MM.1S (cell line): ENCODE measurements around the gene NMD3.

Source experiments
- DNase-seq: peaks from one replicate; pipeline ENCODE4 v3.0.0-alpha.2; 2015
- H2AFZ ChIP-seq: fragments of 300-600 bp; sonication (generic); 2 replicates; pipeline ENCODE4 v1.6.0; 2016; ENCODE audit warnings: antibody characterized with exemption, low read length
- H3F3A ChIP-seq: fragments of 300-600 bp; sonication (generic); 2 replicates; pipeline ENCODE4 v1.6.1; 2016; ENCODE audit warnings: mild to moderate bottlenecking, antibody characterized with exemption, low read length, moderate library complexity, mixed read lengths; ENCODE audit not compliant: insufficient read depth
- H3K27ac ChIP-seq: fragments of 300-600 bp; sonication (generic); 2 replicates; pipeline ENCODE4 v1.5.1; 2016; ENCODE audit warnings: mild to moderate bottlenecking, low read length
- H3K27me3 ChIP-seq: fragments of 300-600 bp; sonication (generic); replicated peaks from 2 replicates; pipeline ENCODE4 v1.6.0; 2016; ENCODE audit warnings: low read length; ENCODE audit not compliant: insufficient read depth
- H3K36me3 ChIP-seq: fragments of 300-600 bp; sonication (generic); replicated peaks from 2 replicates; pipeline ENCODE4 v1.6.1; 2016; ENCODE audit warnings: mild to moderate bottlenecking, low read length, mixed read lengths; ENCODE audit not compliant: insufficient read depth
- H3K4me1 ChIP-seq: fragments of 300-600 bp; sonication (generic); 2 replicates; pipeline ENCODE4 v1.6.1; 2016; ENCODE audit warnings: low read length, mixed read lengths
- H3K4me2 ChIP-seq: fragments of 300-600 bp; sonication (generic); 2 replicates; pipeline ENCODE4 v1.6.0; 2016; ENCODE audit warnings: low read depth, low read length
- H3K4me3 ChIP-seq: fragments of 300-600 bp; sonication (generic); 2 replicates; pipeline ENCODE4 v1.5.1; 2016; ENCODE audit warnings: low read length, mixed read lengths
- H3K79me2 ChIP-seq: fragments of 300-600 bp; sonication (generic); 2 replicates; pipeline ENCODE4 v1.6.1; 2016; ENCODE audit warnings: mixed run types, low read length, mixed read lengths
- H3K9ac ChIP-seq: fragments of 300-600 bp; sonication (generic); 2 replicates; pipeline ENCODE4 v1.6.1; 2016; ENCODE audit warnings: low read length, mixed read lengths
- H3K9me2 ChIP-seq: fragments of 300-600 bp; sonication (generic); replicated peaks from 2 replicates; pipeline ENCODE4 v1.6.1; 2016; ENCODE audit warnings: mild to moderate bottlenecking, low read length, mixed read lengths; ENCODE audit not compliant: insufficient read depth
- H3K9me3 ChIP-seq: fragments of 300-600 bp; sonication (generic); replicated peaks from 2 replicates; pipeline ENCODE4 v1.6.1; 2016; ENCODE audit warnings: mild to moderate bottlenecking, low read length, mixed read lengths; ENCODE audit not compliant: insufficient read depth
- H4K20me1 ChIP-seq: fragments of 300-600 bp; sonication (generic); 2 replicates; pipeline ENCODE4 v1.6.1; 2016; ENCODE audit warnings: mild to moderate bottlenecking, low read length, moderate library complexity, mixed read lengths; ENCODE audit not compliant: insufficient read depth
- CTCF ChIP-seq: fragments of 300-600 bp; sonication (generic); IDR thresholded peaks from 2 replicates; pipeline ENCODE4 v1.5.1; 2016; ENCODE audit warnings: antibody characterized with exemption, low read length, mixed read lengths
- EZH2 ChIP-seq: fragments of 300-600 bp; sonication (generic); optimal IDR thresholded peaks from 2 replicates; pipeline ENCODE3; 2017; ENCODE audit warnings: low read depth, mild to moderate bottlenecking, antibody characterized with exemption, low read length, mixed read lengths
- EZH2phosphoT487 ChIP-seq: fragments of 300-600 bp; sonication (generic); IDR thresholded peaks from 2 replicates; pipeline ENCODE4 v1.6.1; 2018; ENCODE audit warnings: antibody characterized with exemption, low read length

NMD3 gene

GRCh38 chr3:161247049-161247448 is 25.9 kb downstream of the NMD3 start:
- Histone ChIP-seq H3K79me2 (no peaks in the 10 kb centered on the region), H3K4me1 (no peaks in the 10 kb centered on the region), H3K27me3 (no peaks in the 10 kb centered on the region), H3K4me3 (no peak overlapping the region), H4K20me1 (no peaks in the 10 kb centered on the region), H3K4me2 (no peak overlapping the region), H3K9me2 (no peaks in the 10 kb centered on the region), H3K27ac (no peak overlapping the region), H3F3A (no peaks in the 10 kb centered on the region), H3K9me3 (no peaks in the 10 kb centered on the region), H3K36me3 (peaks cover 12% of the 10 kb centered on the region), H2AFZ (no peak overlapping the region), H3K9ac (no peak overlapping the region)
- no peak for DNase-seq
- no peak for TF ChIP-seq EZH2
- TF ChIP-seq CTCF: no peak
- no peak for TF ChIP-seq EZH2phosphoT487

- peaks cover 15% of the 10 kb centered on the region for H3K36me3 ChIP-seq
These were observed 29.0 kb downstream of the NMD3 start for GRCh38 chr3:161250116-161250515.

GRCh38 chr3:161251716-161252115 is 30.6 kb downstream of the NMD3 start:
- H3F3A ChIP-seq: no peaks in the 10 kb centered on the region
- TF ChIP-seq CTCF (no peak), EZH2 (no peak), EZH2phosphoT487 (no peak)

More at GRCh38 chr3:161250116-161250515, 29.0 kb downstream of the NMD3 start:
- Histone ChIP-seq H3K9me2 (no peaks in the 10 kb centered on the region), H3K27me3 (no peaks in the 10 kb centered on the region), H3F3A (no peaks in the 10 kb centered on the region), H3K9me3 (no peaks in the 10 kb centered on the region), H3K27ac (no peak overlapping the region), H2AFZ (no peak overlapping the region), H4K20me1 (no peaks in the 10 kb centered on the region), H3K79me2 (no peaks in the 10 kb centered on the region), H3K4me1 (no peaks in the 10 kb centered on the region), H3K9ac (no peak overlapping the region), H3K4me2 (no peak overlapping the region), H3K4me3 (no peak overlapping the region)
- TF ChIP-seq EZH2phosphoT487 (no peak), CTCF (no peak), EZH2 (no peak)
- DNase-seq: no peak

More at GRCh38 chr3:161251716-161252115, 30.6 kb downstream of the NMD3 start:
- H4K20me1 ChIP-seq: no peaks in the 10 kb centered on the region
- peaks cover 15% of the 10 kb centered on the region for H3K36me3 ChIP-seq
- H3K9me2 ChIP-seq: no peaks in the 10 kb centered on the region
- no peak overlapping the region for H3K27ac ChIP-seq
- no peak overlapping the region for H2AFZ ChIP-seq
- no peaks in the 10 kb centered on the region for H3K4me1 ChIP-seq
- no peak overlapping the region for H3K9ac ChIP-seq
- no peak overlapping the region for H3K4me2 ChIP-seq
- no peaks in the 10 kb centered on the region for H3K79me2 ChIP-seq
- H3K4me3 ChIP-seq: no peak overlapping the region
- no peaks in the 10 kb centered on the region for H3K27me3 ChIP-seq
- no peaks in the 10 kb centered on the region for H3K9me3 ChIP-seq
- no peak for DNase-seq
